Stimulated activated CD8-positive, alpha-beta memory T cell treated with anti-CD3 and anti-CD28 coated beads, Interleukin-4, amount 100 ng/mL, for 24 hours (primary cell): Measurements from ENCODE around the gene CCDC127.

Experiments used
- DNase-seq: peaks from one replicate; pipeline ENCODE4 v3.0.0-alpha.2; 2020; ENCODE audit warnings: low read depth

CCDC127 gene

DNA sequence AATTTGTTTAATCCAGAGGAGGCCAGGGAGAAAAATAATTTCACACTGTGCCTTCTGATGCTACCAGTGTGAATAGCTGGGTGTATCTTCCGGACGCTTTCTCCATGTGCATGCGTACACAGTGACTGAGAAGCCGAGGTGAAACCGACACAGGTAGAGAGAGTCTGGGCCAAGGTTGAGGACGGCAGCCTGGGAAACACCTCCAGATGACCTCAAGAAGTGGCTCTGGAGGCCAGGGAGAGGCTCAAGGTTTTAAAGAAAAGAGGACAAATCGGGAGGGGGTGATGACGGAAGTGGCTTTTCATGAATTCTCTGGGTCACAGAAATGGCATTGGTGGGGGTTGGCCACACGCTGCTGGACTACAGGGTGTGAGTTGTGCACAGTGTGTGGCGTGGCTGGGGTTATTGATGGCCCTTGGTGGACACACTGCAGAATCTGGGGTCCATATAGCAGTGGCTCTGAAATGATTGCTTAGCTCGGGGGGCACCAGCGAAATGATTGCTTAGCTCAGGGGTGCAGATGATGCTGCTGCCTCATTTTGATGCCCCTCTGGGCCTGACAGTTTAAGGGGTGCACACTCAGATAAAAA, 60.7 kb downstream of the CCDC127 start:
- DNase-seq, result no peak

DNA sequence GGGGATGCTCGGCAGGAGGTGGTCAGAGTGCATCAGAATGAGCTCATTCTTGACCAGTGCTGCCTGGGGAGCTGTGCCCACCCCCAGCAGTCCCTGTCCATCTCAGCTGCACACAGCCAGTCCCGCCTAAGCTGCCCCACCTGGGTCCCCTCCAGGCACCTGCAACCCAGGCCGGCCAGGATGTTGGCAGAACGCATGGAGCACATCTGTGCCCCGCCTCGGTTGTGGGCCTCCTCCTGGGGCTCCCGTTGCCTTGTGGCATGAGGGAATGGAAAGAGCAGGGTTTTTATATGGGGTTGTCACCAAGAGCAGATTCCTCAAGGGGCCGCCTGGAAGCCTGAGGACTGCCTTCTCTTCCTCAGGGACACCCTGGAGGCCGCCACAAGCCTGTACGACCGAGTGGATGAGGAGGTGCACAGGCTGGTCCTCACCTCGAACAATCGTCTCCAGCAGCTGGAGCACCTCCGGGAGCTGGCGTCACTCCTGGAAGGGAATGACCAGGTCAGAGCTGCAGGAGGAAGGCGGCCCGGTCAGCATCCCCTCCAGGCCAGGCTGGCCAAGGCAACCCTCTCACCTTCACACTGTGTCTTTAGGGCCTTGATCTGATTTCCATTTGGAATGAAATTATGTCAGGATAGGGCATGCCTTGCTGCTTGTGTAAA, 61.4 kb downstream of the CCDC127 start:
- DNase-seq, result no peak

DNA sequence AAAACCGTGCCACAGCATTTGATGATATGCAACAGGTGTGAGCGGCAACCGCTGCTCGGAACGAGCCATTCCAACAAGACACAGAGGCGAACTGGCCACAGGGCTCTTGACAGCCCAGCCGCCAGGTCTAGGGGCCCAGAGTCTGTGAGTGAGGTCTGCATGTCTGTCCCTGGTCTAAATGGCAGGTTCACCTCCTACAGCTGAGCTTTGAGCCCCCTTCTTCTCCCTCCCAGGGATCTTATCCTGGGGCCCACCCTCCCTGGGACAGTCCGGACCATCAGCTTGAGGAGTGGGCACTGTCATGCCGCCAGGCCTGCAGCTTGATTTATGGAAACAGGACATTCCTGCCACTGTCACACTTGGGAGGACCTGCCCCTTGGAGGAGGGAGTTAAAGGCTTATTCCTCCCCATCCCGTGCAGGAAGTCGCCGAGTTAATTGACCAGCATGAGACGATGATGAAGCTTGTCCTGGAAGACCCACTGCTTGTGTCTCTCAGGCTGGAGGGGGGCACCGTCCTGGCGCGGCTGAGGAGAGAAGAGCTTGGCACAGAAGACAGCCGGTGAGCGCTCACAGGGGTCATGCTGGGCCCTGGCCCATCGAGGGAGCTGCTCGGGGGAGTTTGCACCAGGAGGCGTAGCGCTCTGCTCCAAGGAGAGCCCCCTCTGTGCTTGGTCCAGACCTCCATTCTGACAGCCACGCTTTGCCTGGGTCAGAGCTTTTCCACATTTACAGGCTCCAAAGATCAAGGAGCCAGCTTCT, 62.1 kb downstream of the CCDC127 start:
- DNase-seq, result no peak

DNA sequence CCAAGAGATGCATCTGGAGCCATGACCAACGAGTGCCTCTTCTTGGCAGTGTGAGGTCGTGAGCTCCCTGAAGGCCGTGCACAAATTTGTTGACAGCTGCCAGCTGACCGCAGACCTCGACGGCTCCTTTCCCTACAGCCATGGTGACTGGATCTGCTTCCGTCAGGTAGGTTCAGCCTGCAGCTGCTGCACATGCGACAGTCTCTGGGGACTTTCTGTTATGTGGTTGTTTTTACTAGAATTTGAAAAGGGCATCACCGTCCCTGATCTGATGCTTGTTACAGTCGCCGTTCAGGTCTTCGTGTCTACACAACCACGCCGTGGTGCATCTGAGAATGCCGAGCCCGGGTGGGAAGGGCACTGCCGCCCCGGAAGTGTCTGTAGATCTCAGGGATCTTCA, 63.1 kb downstream of the CCDC127 start:
- DNase-seq, result no peak

DNA sequence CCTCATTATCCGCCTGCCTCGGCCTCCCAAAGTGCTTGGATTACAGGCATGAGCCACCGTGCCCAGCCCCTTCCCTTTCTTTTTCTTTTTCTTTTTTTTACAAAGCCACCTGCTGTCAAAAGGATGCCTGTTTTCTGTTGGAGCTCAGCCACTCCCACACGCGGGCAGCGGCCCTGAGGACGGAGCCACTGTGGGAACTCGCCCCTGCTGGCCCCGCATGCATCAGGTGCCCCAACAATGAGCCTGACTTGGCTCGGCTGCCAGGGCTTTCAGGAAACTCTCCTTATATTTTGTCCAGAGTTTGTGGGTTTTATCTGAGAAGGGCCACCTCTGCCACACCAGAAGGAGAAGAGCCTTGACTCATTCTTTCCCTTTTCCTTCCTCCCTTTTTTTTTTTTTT, 63.7 kb downstream of the CCDC127 start:
- no peak for DNase-seq

DNA sequence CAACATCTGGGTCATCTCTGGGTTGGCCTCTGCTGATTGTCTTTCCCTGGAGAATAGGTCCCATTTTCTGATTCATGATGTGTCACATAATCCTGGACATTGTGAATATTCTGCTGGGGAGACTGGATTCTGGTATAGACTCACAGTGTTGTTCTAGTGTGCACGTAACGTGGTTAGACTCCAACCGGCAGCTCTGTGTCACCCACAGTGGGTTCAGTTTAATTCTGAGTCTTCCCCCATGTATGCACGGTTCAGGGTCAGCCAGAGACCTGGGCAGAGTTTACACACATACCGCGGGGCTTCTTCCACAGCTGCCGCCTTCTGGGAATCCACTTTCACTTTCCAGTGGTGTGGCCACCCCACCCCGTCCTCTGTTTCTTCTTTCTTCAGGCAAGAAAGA, 64.7 kb downstream of the CCDC127 start:
- no peak for DNase-seq

DNA sequence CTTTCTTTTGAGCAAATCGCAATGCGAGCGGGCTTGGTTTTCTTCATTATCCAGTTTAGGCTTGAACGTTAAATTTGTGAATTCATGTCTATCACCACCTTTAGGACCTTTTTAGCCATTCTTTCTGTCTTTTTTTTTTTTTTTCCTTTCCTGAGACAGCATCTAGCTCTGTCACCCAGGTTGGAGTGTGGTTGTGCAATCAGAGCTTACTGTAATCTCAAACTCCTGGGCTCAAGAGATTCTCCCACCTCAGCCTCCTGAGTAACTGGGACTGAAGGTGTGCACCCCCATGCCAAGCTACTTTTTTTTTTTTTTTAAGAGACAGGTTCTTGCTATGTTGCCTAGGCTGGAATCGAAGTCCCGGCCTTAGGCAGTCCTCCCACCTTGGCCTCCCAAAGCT, 65.9 kb downstream of the CCDC127 start:
- no peak for DNase-seq

DNA sequence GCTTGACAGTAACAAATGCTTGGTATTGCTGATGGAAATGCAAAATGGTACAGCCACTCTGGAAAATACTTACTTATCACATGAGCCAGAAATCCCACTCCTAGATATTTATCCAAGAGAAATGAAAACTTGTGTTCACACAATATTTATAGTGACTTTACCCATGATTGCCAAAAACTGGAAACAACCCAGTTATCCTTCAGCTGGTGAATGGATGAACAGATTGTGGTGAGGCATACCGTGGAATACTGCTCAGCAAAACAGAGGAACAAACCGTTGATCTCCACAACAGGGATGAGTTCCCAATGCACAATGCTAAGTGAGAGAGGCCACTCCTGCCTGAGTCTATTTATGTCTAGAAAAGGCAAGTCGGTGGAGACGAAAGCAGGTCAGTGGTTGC, 67.2 kb downstream of the CCDC127 start:
- DNase-seq, result no peak

DNA sequence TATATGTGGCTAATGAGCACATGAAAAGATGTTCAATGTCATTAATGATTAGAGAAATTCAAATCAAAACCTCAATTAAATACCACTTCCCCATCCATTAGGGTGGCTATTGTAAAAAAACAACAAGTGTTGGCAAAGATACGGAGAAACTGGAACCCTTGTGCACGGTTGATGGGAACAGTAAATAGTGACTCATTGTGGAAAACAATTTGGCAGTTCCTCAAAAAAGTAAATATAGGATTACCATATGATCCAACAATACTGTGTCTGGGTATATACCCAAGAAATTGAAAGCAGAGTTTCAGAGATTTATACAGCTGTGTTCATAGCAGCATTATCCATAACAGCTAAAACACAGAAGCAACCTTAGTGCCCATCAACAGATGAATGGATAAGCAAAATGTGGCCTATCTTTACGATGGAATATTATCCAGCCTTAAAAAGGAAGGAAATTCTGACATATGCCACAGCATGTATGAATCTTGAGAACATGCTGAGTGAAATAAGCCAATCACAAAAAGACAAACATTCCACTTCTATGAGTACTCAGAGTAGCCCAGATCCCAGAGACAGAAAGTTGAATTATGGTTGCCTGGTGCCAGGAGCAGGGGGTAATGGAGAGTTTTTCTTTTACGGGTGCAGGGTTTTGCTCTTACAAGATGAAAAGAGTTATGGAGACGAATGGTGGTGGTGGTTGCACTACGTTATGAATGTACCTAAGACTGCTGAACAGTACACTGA, 68.0 kb downstream of the CCDC127 start:
- DNase-seq, result no peak

DNA sequence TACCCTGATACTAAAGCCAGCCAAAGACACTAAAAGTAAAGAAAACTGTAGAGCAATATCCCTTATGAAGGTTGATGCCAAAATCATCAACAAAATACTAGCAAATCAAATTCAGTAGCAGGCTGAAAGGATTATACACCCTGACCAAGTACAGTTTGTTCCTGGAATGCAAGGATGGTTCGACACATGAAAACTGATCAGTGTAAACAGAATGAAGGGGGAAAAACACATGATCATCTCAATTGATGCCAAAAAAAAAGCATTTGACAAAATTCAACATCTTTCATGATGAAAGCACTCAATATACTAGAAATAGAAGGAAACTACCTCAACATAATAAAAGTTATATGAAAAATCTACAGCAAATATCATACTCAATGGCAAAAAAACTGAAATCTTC, 70.2 kb downstream of the CCDC127 start:
- DNase-seq, result no peak
